Measurements from ENCODE around the gene ADAM19. TPM values are rescaled to one million over a fixed set of nuclear protein-coding genes. Genes with fewer than 3 reads are reported as not detected.

Gene ADAM19
- total and polyA plus RNA-seq, 3 donors from 2014 or later, result 3.1 to 4.9 (median 4.5) TPM

DNA sequence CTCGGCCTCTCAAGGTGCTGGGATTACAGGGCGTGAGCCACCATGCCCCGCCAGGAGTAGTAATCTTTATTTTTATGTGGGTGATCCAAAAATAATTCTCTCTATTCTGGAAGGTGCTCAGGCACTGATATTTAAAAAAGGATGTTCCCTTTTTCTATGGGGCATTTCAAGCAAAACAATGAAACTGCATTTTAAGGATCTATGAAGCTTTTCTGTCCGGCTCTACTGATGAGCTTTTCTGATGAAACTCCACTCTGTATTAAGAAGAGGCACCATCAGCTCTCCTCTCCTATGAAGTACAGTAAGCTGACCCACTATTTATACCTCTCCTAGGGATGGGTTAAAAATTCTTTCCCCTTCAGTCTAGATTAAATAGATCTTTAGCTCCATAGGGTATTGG, 7.4 kb downstream of the ADAM19 start:
- Histone ChIP-seq H3K27ac (no peak overlapping the region), H3K9me3 (no peaks in the 10 kb centered on the region), H3K36me3 (ENCODE audit: low read depth, missing control alignments) (no peaks in the 10 kb centered on the region), H3K27me3 (no peaks in the 10 kb centered on the region), H3K4me1 (no peaks in the 10 kb centered on the region), H3K4me3 (no peak overlapping the region)
- intact Hi-C loops (cut with DNase I; ENCODE audit: low total_unique reads), result no loop called here
- 90 to 91% methylated on average over 4 of the region's 4 CpGs for WGBS, 2 donors
- TF ChIP-seq, protein P1, sequence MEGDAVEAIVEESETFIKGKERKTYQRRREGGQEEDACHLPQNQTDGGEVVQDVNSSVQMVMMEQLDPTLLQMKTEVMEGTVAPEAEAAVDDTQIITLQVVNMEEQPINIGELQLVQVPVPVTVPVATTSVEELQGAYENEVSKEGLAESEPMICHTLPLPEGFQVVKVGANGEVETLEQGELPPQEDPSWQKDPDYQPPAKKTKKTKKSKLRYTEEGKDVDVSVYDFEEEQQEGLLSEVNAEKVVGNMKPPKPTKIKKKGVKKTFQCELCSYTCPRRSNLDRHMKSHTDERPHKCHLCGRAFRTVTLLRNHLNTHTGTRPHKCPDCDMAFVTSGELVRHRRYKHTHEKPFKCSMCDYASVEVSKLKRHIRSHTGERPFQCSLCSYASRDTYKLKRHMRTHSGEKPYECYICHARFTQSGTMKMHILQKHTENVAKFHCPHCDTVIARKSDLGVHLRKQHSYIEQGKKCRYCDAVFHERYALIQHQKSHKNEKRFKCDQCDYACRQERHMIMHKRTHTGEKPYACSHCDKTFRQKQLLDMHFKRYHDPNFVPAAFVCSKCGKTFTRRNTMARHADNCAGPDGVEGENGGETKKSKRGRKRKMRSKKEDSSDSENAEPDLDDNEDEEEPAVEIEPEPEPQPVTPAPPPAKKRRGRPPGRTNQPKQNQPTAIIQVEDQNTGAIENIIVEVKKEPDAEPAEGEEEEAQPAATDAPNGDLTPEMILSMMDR (IDR thresholded peaks at IDR 0.05), result no peak
- TF ChIP-seq POLR2A (IDR thresholded peaks at IDR 0.05), result no peak
- no peak for DNase-seq

DNA sequence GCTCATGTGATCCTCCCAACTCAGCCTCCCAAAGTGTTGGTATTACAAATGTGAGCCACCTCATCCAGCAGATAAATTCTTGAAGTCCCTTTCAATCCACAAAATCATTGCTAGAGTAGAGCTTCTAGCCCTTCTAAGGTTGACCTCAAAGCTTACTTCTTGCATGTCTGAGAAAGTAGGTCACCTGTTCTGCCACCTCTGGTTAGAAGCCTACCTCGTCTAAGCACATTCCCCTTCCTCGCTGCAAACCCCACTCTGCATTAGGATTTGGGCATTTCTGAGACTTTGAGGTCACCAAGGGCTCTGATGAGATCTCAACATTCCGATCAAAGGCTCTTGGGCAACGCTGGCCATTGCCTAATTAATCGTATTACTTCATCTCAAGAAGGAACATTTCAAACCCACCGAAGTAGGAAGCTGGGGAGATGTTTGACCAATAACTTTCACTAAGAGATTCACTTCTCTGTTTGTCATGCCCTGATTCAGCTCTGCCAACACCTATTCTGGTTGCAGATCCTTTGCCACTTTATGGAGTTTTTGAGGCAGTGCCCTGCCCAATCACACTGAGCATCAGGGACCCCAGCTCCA, 8.6 kb downstream of the ADAM19 start:
- no peaks in the 10 kb centered on the region for H3K27me3 ChIP-seq
- H3K4me1 ChIP-seq, result no peaks in the 10 kb centered on the region
- DNase-seq, result no peak
- TF ChIP-seq, protein P1 (IDR thresholded peaks at IDR 0.05), result no peak
- no peak for TF ChIP-seq POLR2A (IDR thresholded peaks at IDR 0.05)
- H3K9me3 ChIP-seq, result no peaks in the 10 kb centered on the region
- no peaks in the 10 kb centered on the region for H3K36me3 ChIP-seq (ENCODE audit: low read depth, missing control alignments)
- no peak overlapping the region for H3K27ac ChIP-seq
- H3K4me3 ChIP-seq, result no peak overlapping the region
- 91 to 94% methylated on average over 6 of the region's 6 CpGs for WGBS, 2 donors
- intact Hi-C loops (cut with DNase I; ENCODE audit: low total_unique reads), result no loop called here

DNA sequence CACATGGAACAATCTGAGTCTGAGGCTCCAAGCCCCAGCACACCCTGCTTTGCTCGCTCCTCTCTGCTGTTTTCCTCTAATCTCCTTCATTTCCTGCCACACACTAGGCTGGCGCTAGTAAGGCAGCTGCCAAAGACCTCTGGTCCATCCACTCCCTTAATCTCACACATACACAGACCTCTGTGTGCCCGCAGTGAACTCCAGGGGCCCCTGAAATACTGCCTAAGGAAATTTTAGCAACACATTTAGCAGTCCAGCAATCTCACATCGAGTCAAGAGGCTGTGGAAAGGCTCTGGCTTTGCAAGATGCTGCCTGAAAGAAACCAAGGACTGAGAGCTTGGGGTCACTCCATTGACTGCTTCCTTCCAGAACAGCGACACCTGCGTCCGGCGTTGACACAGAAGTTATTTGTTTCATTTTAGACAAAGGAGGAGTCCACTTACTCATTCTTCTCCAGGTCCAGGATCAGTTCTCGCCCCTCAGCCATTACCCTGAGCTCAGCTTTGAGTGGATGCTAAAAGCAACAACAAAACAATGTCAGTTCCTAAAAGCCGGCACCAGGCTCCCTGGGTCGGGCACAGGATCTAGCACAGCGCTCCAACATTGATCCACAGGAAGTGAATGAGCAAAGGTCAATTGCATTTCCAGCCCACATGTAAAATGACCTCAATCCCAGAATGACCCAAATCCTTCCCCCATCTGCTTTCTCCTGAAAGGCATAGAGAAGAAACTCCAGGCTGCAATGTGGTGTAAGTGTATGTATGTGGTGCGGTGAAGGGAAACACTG, 11.5 kb downstream of the ADAM19 start:
- H3K36me3 ChIP-seq (ENCODE audit: low read depth, missing control alignments), result no peaks in the 10 kb centered on the region
- H3K27me3 ChIP-seq, result no peaks in the 10 kb centered on the region
- WGBS, 2 donors, result 79 to 82% methylated on average over 13 of the region's 13 CpGs
- no peak for TF ChIP-seq POLR2A (IDR thresholded peaks at IDR 0.05)
- TF ChIP-seq, protein P1 (IDR thresholded peaks at IDR 0.05), result no peak
- no peaks in the 10 kb centered on the region for H3K9me3 ChIP-seq
- H3K4me3 ChIP-seq, result no peak overlapping the region
- DNase-seq, result no peak
- H3K4me1 ChIP-seq, result no peaks in the 10 kb centered on the region
- intact Hi-C loops (cut with DNase I; ENCODE audit: low total_unique reads), result no loop called here
- H3K27ac ChIP-seq, result no peak overlapping the region

DNA sequence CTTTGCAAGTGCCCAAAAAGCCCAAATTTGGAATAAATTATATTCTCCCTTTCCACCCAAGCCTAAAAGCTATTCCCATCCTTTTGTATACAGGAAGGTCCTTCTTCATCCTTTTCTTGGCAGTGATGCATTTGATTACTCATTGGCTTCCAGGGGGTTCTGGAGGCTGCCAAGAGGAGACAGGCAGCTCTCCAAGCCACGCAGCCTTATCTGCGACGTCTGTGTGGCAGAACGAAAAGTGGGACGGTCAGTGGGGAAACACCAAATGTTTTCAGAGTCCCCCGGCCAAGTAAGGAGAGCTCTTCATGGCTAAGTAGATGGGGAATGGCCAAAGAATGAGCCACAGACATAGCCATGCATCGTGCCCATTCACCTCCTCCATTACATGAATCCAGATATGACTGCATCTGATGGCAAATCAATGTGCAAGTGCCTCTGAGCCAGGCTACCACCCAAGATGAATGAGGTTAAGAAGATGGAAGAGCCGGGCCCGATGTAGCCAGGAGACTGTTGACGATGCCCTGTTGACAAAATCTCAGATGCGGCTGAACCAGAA, 12.1 kb downstream of the ADAM19 start:
- WGBS, 2 donors, result 58 to 70% methylated on average over 11 of the region's 11 CpGs
- H3K27me3 ChIP-seq, result no peaks in the 10 kb centered on the region
- no peaks in the 10 kb centered on the region for H3K9me3 ChIP-seq
- H3K4me3 ChIP-seq, result no peak overlapping the region
- intact Hi-C loops (cut with DNase I; ENCODE audit: low total_unique reads), result no loop called here
- no peaks in the 10 kb centered on the region for H3K4me1 ChIP-seq
- TF ChIP-seq POLR2A (IDR thresholded peaks at IDR 0.05), result no peak
- DNase-seq, result no peak
- H3K27ac ChIP-seq, result no peak overlapping the region
- no peaks in the 10 kb centered on the region for H3K36me3 ChIP-seq (ENCODE audit: low read depth, missing control alignments)

DNA sequence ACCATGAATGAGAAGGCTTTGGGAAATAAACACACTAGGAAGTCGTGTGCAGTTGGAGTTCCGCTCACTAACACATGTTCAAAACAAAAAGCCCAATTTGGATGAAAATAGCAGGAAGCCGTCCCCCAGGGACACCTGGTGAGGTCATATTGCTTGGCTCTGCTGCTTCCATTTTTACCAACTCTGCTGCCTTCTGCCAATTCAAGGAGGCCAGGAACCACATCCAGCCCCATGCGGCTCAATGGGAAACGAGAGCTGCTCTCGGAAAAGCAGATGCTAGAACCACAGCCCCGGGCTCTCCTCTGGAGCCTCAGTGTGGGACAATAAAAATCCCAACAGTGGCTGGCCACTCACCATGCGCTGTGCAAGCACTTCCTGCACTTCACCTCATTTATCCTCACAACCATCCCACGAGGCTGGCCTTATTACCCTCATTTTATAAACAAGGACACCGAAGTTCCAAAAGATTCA, 13.4 kb downstream of the ADAM19 start:
- no peaks in the 10 kb centered on the region for H3K36me3 ChIP-seq (ENCODE audit: low read depth, missing control alignments)
- no peak overlapping the region for H3K27ac ChIP-seq
- TF ChIP-seq, protein P1 (IDR thresholded peaks at IDR 0.05), result no peak
- no peak for TF ChIP-seq POLR2A (IDR thresholded peaks at IDR 0.05)
- no peak overlapping the region for H3K4me3 ChIP-seq
- DNase-seq, result no peak
- 69 to 83% methylated on average over 10 of the region's 10 CpGs for WGBS, 2 donors
- intact Hi-C loops (cut with DNase I; ENCODE audit: low total_unique reads), result no loop called here
- H3K4me1 ChIP-seq, result no peaks in the 10 kb centered on the region
- H3K9me3 ChIP-seq, result no peaks in the 10 kb centered on the region
- no peaks in the 10 kb centered on the region for H3K27me3 ChIP-seq
